HCEC 1CT (cell line): ENCODE data around the gene SLC9A9.
"Not testable (repeated sequence)": the region's sequence is repeated elsewhere in the genome, so short reads cannot be mapped to it uniquely, and the experiment has no call there.

Source experiments
- DNase-seq: peaks from one replicate; pipeline ENCODE4 v3.0.0-alpha.2; 2017

Gene SLC9A9

DNA sequence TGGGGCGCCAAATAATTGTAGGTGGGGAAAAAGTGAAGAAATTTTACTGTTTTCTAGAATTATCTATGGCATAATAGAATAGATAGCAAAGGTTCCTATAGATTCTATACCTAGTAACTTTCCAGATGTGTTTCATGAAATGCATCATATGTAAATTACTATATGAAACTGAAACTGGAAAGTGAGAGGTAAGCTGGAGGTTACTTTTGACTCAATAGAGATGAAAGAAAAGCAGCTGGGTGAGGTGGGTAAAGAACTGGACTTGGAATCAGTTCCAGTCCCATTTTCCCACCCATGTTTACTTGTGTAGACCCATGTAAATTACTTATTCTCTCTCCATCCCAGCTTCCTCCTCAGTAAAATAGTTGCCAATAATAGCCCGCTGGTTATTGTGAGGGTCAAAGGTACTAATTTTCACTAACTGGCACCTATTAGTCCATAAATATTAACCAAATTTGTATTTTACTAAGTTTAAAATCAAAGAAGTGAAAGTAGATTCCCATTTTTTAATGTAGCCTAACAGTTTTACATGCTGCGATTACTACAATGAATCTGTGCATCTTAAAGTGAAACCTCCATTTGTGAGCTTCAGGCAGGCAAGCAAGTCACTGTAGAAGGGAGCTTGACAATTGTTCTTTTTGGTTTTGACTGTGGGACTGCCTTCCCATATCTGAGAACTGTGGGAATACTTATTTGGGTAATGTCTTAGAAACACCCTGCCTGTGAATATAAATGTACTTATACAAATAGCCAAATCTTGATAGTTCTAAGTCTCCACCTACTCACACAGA is 312.1 kb downstream of the SLC9A9 start:
- peak; percentile 5 for DNase-seq

- no peak for DNase-seq
Measured at GRCh38 chr3:143533391-143533790, 314.9 kb downstream of the SLC9A9 start.

- DNase-seq: no peak
Measured at GRCh38 chr3:143532091-143532490, 316.2 kb downstream of the SLC9A9 start.

- no peak for DNase-seq
Measured at GRCh38 chr3:143531101-143531500, 317.2 kb downstream of the SLC9A9 start.

DNA sequence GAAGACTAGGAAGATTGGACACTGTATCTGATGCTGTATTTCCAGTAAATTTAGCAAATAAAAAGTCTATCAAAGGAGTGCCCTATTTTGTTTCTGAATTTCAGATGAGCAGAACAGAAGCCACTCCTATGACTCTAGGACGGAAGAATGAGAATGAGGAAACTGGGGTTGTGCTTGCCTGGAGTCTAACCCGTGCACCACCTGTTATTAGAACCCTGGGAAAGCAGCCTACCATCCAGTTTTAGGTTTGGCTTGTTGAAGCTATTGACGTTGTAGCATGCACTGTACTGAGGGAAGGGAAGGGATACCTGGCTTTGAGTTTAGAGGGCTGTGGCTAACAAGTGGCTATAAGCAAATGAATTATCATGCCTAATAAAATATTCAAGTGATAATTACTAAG is 318.5 kb downstream of the SLC9A9 start:
- no peak for DNase-seq

DNA sequence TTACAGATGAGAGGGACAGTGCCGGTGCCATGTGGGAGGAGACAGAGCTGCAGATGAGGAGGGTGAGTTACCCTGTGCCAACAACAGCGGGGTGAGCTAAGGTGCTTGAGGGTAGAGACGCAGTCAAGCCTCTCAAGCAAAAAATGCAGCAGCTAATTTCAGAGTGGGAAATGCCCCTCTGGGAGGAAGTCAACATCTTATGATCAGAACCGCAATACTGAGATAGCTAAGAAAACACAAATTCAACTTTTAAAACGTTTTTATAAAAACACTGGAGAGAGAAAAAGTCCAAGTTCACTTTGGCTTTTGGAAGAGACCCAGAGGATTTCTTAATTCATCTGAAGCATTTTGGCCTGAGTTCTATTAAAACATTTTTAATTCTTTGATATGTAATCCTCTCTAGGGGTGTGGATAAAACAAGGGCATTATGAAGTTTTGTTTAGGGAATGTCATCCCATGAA is 319.2 kb downstream of the SLC9A9 start:
- no peak for DNase-seq

DNA sequence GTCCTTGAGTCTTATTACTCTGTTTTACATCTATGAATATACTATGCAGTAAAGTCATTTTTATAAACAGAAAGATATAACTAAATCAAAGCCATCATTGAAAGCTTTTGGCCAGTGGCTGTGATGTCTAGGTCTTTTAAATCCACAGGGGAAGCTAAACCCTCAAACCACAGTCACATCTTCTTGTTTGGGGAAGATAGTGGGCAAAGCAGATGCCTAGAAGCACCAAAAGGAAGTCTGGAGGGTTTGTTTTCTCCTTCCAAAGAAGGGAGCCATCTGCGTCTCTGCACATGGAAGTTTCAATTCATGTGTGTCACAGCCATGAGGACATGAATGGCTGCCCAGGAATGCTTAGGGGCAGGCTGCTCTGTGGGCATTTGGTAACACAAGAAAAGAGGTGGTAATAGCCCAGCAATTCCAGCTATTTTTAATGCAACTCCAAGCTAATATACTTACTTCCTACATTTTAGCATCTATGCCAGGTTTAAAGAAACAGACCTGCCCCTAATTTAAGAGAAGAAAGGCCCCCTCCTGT is 322.2 kb downstream of the SLC9A9 start:
- DNase-seq: peak; percentile 77

DNA sequence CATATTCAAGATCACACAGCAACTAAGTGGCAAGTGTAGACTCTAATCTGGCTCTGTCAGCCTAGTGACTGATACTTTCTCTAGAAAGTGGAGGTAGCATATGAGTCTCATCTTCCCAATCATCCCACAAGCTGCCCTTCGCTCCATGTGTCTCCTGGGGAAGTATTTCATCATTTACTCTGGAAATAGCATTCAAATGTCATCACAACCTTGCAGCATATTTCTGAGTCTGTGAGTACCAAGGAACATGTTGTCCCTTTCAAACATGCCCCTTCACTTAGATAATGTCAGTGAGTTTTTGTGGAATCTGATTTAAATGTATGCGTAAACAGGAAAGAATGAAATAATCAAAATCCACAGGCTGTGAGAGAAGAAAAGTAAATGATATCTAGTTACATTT is 322.9 kb downstream of the SLC9A9 start:
- DNase-seq: peak; percentile 94

GRCh38 chr3:143521803-143522202 is 326.5 kb downstream of the SLC9A9 start:
- DNase-seq: no peak

DNA sequence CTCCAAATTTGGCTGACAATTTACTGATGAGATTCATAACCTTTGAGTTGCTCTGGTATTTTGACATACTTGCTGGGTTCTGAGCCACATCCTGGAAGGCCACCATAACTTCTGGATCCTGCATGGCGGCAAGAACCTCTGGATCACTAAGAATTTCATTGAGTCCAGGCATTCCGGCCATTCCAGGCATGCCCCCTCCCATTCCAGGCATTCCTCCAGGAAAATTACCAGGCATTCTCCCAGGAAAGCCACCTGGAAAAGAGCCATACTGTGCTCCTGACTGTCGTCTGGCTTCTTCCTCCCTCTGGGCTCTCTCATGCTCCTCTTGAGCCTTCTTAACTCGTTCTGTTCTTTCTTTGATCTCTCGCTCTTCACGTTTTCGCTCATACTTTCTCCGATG is 331.1 kb downstream of the SLC9A9 start:
- not testable (repeated sequence) for DNase-seq

DNA sequence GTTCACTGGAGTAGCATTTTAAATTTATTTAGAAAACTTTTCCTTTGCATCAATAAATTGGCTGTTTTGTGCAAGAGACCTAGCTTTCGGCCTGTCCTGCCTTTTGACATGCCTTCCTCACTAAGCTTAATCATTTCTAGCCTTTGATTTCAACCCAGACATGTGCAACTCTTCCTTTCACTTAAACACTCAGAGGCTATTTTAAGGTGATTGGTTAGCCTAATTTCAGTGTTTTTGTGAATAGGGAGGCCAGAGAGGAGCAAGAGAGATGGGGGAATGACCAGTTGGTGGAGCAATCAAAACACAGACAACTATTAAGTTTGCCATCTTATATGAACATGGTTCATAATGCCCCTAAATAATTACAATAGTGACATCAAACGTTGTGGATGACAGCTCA is 333.4 kb downstream of the SLC9A9 start:
- DNase-seq: no peak

DNA sequence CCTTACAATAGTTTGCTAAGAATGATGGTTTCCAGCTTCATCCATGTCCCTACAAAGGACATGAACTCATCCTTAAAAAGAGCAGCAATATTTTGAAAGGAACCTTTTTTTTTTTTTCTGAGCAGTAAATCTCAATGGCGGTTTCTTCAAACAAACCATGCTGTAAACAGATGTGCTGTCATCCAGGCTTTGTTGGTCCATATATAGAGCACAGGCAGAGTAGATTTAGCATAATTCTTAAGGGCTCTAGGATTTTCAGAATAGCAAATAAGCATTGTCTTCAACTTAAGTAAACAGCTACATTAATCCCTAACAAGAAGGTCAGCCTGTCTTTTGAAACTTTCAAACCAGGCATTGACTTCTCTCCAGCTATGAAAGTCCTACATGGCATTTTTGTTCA is 334.2 kb downstream of the SLC9A9 start:
- DNase-seq: no peak

DNA sequence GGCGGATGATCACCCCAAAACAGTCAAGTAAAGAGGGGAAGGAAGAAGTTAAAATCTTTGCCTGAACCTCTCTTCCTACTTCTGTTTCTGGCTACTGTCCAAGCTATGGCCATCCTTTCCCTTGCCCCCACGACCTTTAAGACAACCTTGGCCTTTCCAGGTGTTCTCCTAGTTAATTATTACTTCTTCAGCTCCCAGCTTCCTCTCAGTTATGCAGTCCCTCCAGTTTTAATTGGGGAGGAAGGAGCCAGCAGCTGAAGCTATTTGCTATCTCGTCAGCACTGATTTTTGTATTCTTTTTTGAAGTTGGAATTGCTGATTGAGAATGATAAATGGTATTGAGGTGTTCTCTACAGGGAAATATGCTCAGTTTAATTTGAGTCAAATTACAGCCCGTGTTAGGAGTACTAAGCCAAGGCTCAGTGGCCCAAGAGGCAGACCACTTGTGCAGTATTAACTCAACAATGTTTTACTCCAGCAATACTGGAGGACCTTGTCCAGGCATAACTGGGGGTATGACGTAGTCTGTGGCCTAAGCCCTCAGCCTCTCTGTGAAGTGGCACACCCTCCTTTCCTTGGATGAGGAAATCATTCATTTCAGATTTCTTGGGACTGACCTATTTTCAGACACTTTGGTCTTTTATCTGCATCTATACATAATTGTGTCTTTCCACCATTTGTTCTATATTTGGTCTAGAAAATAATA is 336.9 kb downstream of the SLC9A9 start:
- no peak for DNase-seq

DNA sequence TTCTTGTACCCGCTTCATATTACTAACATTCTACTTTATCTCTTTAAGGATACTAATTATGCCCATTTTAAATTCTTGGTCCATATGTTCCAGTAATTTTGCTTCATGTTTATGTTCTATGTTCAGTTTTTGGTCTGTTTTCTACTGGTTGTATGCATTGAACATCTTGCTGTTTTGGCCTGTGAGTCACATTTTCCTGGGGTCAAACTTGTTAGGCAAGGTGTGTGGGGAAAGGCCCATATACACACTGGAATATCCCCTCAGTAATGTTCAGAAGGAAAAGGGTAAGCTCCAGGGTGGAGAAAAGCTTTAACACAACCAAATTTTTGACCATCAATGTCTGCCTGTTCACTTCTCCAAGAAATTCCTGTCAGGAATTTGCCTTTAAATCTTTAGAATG is 337.7 kb downstream of the SLC9A9 start:
- no peak for DNase-seq

DNA sequence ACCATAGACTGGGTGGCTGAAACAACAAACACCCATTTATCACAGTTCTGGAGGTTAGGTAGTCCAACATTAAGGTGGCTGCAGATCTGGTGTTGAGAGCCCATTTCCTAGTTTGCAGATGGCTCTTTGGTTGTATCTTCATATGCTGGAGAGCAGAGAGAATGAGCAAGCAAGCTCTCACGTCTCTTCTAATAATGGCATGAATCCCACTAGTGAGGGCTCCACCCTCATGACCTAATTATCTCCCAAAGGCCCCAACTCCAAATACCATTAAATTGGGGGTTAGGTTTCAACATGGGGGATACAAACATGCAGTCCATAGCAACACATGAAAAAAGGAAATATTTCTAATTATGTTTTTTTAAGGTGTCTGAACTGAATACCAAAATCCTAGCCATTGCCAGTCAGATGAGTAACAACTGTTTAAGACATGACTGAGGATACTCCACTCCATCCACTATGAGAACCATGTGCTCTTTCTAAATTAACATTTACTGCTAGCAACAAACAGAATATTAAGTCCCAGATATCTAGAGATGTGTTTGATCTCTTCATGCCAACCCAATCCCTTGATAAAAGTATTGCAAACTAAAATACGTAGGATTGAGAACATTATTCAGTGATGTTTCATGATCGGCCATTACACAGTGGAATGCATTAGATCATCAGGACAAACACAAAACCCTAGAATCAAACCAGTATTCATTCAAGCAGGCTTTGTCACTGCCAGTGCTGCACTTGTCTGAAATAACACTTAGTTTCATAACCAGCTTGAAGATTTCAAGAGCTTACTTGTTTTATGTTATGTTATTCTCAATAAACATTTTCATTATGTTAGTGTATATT is 340.3 kb downstream of the SLC9A9 start:
- peak; percentile 87 for DNase-seq

DNA sequence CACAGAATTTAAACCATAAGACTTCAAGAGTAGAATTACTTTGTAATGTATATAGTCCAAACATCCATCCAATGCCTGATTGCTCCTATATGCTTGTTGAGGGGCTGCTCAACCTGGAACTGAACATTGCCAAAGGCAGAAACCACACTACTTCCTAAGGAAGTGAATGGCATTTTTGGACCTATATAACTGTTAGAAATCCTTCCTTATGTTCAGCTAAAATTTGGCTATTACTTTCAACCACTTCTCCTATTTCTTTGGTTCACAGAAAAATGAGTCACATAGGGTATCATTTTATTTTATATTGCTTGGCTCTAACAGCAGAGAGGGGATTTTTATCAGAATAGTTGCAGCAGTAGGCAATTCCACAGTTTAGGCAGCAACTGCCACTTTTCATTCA is 342.1 kb downstream of the SLC9A9 start:
- DNase-seq: no peak

GRCh38 chr3:143503325-143503885 is 344.9 kb downstream of the SLC9A9 start:
- DNase-seq: no peak

- no peak for DNase-seq
Measured at GRCh38 chr3:143502081-143502480, 346.2 kb downstream of the SLC9A9 start.

DNA sequence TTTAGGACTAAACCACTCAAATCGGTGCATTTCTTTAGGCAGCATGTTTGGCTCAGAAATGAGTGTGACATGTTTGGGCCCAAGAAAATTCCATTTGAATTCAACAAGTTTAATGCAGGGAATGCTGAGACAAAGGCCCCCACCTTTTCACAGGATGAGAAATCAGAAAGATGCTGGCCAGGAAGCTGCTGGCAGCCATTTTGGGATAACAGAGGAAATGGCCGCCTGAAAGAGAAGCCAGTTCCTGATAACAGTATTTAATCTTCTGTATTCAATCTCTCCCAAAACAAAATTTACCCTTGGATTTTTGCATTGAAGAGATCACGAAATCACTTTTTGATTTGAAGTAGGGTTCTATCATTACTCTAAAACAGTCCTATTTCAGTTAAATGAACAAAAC is 350.9 kb downstream of the SLC9A9 start:
- DNase-seq: no peak

GRCh38 chr3:143496191-143496590 is 352.1 kb downstream of the SLC9A9 start:
- DNase-seq: no peak

DNA sequence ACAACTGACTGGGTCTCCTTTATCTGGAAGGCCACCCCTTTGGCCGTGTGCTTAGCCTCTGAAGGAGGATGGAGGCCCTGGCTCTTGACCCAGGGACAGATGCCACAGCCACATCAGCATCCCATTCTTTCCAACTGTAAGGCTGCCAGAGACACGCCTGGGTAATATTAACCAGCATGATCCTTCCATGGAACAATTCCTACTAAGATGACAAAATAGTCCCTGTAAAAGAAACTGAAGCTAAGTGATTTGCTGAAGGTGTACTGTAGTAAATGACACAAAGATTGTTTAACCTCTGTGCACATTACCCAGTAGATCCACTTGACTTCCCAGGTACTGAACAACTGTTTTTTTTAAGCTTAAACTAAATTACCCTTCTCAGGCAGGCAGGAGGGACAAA is 352.7 kb downstream of the SLC9A9 start:
- no peak for DNase-seq

DNA sequence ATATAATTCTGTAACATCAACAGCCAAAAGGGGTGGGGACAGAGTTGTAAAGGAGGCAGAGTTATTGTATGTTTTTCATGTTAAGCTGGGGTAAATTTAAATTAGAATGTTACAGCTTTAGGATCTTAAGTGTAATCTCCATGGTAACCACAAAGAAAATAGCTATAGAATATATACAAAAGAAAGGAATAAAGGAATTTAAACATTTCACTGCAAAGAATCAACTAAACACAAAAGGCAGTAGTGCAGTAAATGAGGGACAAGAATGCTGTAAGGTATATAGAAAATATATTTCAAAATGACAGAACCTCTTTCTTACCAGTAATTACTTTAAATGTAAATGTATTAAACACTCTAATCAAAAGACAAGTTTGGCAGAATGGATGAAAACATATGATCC is 361.7 kb downstream of the SLC9A9 start:
- DNase-seq: no peak
